HepG2 (cell line): ENCODE data around the gene GSTT2B. TPM values are rescaled to one million over a fixed set of nuclear protein-coding genes. Genes with fewer than 3 reads are reported as not detected.

ENCODE experiments used
- AHR ChIP-seq: IDR thresholded peaks from 2 replicates; pipeline ENCODE4 v1.6.1; 2018; ENCODE audit warnings: missing genetic modification reagents, missing compliant biosample characterization
- BRD4 ChIP-seq: sonication (generic); formaldehyde crosslinking; IDR thresholded peaks from 2 replicates; pipeline ENCODE4 v1.4.0; 2020; ENCODE audit warnings: missing genetic modification reagents
- CREM ChIP-seq, 2 experiments: sonication (generic) in 1 of 2; formaldehyde crosslinking in 1 of 2; IDR thresholded peaks; 2 replicates each; pipeline versions ENCODE4 v1.4.0 to v1.6.1; 2016 to 2020; ENCODE audit warnings: antibody characterized with exemption in 1 of 2, mild to moderate bottlenecking in 1 of 2, missing genetic modification reagents in 1 of 2
- HES4 ChIP-seq: sonication (generic); formaldehyde crosslinking; IDR thresholded peaks from 2 replicates; pipeline ENCODE4 v1.9.0; 2021; ENCODE audit warnings: mild to moderate bottlenecking, missing genetic modification reagents, borderline replicate concordance
- IKZF4 ChIP-seq: sonication (generic); formaldehyde crosslinking; IDR thresholded peaks from 2 replicates; pipeline ENCODE4 v1.5.1; 2020; ENCODE audit warnings: borderline replicate concordance, mild to moderate bottlenecking, low read depth, missing genetic modification reagents; ENCODE audit errors: not compliant biosample characterization
- KAT7 ChIP-seq: IDR thresholded peaks from 2 replicates; pipeline ENCODE4 v1.6.1; 2018; ENCODE audit warnings: borderline replicate concordance, missing compliant biosample characterization
- LBX2 ChIP-seq: sonication (generic); formaldehyde crosslinking; IDR thresholded peaks from 2 replicates; pipeline ENCODE4 v1.5.0; 2020; ENCODE audit warnings: missing genetic modification reagents, mild to moderate bottlenecking, borderline replicate concordance
- MXI1 ChIP-seq: IDR thresholded peaks from 3 replicates; pipeline ENCODE4 v1.6.1; 2012; ENCODE audit warnings: low read depth, low read length, inconsistent platforms, borderline replicate concordance
- PAF1 ChIP-seq: IDR thresholded peaks from 2 replicates; pipeline ENCODE4 v1.6.1; 2016; ENCODE audit warnings: missing genetic modification reagents, missing compliant biosample characterization
- SMC3 ChIP-seq: IDR thresholded peaks from 2 replicates; pipeline ENCODE4 v1.6.1; 2011; ENCODE audit warnings: low read length, improper control_type of control experiment
- THAP11 ChIP-seq: IDR thresholded peaks from 2 replicates; pipeline ENCODE4 v1.6.1; 2016; ENCODE audit warnings: missing biosample characterization, missing genetic modification reagents
- ZBTB34 ChIP-seq: sonication (generic); formaldehyde crosslinking; IDR thresholded peaks from 2 replicates; pipeline ENCODE4 v1.8.0; 2022; ENCODE audit warnings: mild to moderate bottlenecking, missing genetic modification reagents
- ZNF558 ChIP-seq: sonication (generic); formaldehyde crosslinking; IDR thresholded peaks from 2 replicates; pipeline ENCODE4 v1.9.0; 2022; ENCODE audit warnings: mild to moderate bottlenecking, missing genetic modification reagents, borderline replicate concordance
- ZNF576 ChIP-seq: sonication (generic); formaldehyde crosslinking; IDR thresholded peaks from 2 replicates; pipeline ENCODE4 v1.4.0; 2020; ENCODE audit warnings: mild to moderate bottlenecking, missing genetic modification reagents
- polyA plus RNA-seq, 8 experiments: library from polyadenylated mRNA; depleted of rRNA in 3 of 8; stranded (reverse) in 7 of 8; unstranded in 1 of 8; fragments of >200 nt; fragmentation: Illumina TruSeq in 4 of 8; extraction: Trizol in 4 of 8; gene quantifications; 2 replicates each; pipeline versions ENCODE4 v1.2.1 to v1.2.3, GENCODE V29; 2011 to 2016; ENCODE audit warnings: low read depth in 4 of 8, missing spikeins in 1 of 8, mixed read lengths in 1 of 8; ENCODE audit not compliant: insufficient read depth in 1 of 8
- total RNA-seq, 5 experiments: library from RNA; depleted of rRNA; stranded (reverse); fragments of >200 nt; fragmentation: Illumina TruSeq; extraction: Trizol; gene quantifications; 2 replicates each; pipeline ENCODE4 v1.2.3, GENCODE V29; 2016; ENCODE audit warnings: low read depth in 1 of 5
- TF ChIP-seq, protein P1 (sequence below): sonication (generic); formaldehyde crosslinking; IDR thresholded peaks from 2 replicates; pipeline ENCODE4 v1.4.0; 2020; ENCODE audit warnings: missing genetic modification reagents
- TF ChIP-seq, protein P2 (sequence below): sonication (generic); formaldehyde crosslinking; IDR thresholded peaks from 2 replicates; pipeline ENCODE4 v1.4.0; 2020; ENCODE audit warnings: missing genetic modification reagents, mild to moderate bottlenecking, borderline replicate concordance
- TF ChIP-seq, protein P3 (sequence below): sonication (generic); formaldehyde crosslinking; IDR thresholded peaks from 2 replicates; pipeline ENCODE4 v1.8.0; 2022; ENCODE audit warnings: missing genetic modification reagents, mild to moderate bottlenecking, moderate library complexity, borderline replicate concordance
- TF ChIP-seq, protein P4 (sequence below): IDR thresholded peaks from 2 replicates; pipeline ENCODE4 v1.6.1; 2016; ENCODE audit warnings: missing compliant biosample characterization, missing genetic modification reagents, borderline replicate concordance

Gene GSTT2B
- total and polyA plus RNA-seq, 2 of the 13 experiments (the other 11 are each of a cell fraction or from before 2014, with no cell fraction given) = 1.5 to 3.9 TPM

GRCh38 chr22:23913661-23914353 lies 47.2 kb downstream of the GSTT2B start (continued):
- TF ChIP-seq LBX2 (CRISPR knock-in tag) (peak; percentile 83; the same call in 1 of the 2 replicates), SMC3 (no peak), KAT7 (CRISPR knock-in tag) (peak; percentile 93), ZNF576 (peak; percentile 65; the same call in 1 of the 2 replicates), THAP11 (peak; percentile 86), PAF1 (peak; percentile 81; the same call in 1 of the 2 replicates), MXI1 (peak; percentile 86; the same call in 2 of the 3 replicates), AHR (CRISPR knock-in tag) (peak; percentile 47; the same call in 1 of the 2 replicates), BRD4 (CRISPR knock-in tag) (peak; percentile 61; the same call in 1 of the 2 replicates), HES4 (CRISPR knock-in tag) (no peak), IKZF4 (peak; percentile 89), ZNF558 (CRISPR knock-in tag) (no peak), ZBTB34 (CRISPR knock-in tag) (no peak), CREM (IDR thresholded peaks at IDR 0.05) (peak; percentile 55; the same call in 1 of the 2 replicates), CREM (CRISPR knock-in tag; IDR thresholded peaks at IDR 0.05) (no peak)
- TF ChIP-seq, protein P1, sequence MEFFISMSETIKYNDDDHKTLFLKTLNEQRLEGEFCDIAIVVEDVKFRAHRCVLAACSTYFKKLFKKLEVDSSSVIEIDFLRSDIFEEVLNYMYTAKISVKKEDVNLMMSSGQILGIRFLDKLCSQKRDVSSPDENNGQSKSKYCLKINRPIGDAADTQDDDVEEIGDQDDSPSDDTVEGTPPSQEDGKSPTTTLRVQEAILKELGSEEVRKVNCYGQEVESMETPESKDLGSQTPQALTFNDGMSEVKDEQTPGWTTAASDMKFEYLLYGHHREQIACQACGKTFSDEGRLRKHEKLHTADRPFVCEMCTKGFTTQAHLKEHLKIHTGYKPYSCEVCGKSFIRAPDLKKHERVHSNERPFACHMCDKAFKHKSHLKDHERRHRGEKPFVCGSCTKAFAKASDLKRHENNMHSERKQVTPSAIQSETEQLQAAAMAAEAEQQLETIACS = peak; percentile 68
- TF ChIP-seq, protein P2, sequence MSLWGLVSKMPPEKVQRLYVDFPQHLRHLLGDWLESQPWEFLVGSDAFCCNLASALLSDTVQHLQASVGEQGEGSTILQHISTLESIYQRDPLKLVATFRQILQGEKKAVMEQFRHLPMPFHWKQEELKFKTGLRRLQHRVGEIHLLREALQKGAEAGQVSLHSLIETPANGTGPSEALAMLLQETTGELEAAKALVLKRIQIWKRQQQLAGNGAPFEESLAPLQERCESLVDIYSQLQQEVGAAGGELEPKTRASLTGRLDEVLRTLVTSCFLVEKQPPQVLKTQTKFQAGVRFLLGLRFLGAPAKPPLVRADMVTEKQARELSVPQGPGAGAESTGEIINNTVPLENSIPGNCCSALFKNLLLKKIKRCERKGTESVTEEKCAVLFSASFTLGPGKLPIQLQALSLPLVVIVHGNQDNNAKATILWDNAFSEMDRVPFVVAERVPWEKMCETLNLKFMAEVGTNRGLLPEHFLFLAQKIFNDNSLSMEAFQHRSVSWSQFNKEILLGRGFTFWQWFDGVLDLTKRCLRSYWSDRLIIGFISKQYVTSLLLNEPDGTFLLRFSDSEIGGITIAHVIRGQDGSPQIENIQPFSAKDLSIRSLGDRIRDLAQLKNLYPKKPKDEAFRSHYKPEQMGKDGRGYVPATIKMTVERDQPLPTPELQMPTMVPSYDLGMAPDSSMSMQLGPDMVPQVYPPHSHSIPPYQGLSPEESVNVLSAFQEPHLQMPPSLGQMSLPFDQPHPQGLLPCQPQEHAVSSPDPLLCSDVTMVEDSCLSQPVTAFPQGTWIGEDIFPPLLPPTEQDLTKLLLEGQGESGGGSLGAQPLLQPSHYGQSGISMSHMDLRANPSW (CRISPR knock-in tag) = peak; percentile 42; the same call in 1 of the 2 replicates
- TF ChIP-seq, protein P3, sequence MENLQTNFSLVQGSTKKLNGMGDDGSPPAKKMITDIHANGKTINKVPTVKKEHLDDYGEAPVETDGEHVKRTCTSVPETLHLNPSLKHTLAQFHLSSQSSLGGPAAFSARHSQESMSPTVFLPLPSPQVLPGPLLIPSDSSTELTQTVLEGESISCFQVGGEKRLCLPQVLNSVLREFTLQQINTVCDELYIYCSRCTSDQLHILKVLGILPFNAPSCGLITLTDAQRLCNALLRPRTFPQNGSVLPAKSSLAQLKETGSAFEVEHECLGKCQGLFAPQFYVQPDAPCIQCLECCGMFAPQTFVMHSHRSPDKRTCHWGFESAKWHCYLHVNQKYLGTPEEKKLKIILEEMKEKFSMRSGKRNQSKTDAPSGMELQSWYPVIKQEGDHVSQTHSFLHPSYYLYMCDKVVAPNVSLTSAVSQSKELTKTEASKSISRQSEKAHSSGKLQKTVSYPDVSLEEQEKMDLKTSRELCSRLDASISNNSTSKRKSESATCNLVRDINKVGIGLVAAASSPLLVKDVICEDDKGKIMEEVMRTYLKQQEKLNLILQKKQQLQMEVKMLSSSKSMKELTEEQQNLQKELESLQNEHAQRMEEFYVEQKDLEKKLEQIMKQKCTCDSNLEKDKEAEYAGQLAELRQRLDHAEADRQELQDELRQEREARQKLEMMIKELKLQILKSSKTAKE = no peak
- TF ChIP-seq, protein P4, sequence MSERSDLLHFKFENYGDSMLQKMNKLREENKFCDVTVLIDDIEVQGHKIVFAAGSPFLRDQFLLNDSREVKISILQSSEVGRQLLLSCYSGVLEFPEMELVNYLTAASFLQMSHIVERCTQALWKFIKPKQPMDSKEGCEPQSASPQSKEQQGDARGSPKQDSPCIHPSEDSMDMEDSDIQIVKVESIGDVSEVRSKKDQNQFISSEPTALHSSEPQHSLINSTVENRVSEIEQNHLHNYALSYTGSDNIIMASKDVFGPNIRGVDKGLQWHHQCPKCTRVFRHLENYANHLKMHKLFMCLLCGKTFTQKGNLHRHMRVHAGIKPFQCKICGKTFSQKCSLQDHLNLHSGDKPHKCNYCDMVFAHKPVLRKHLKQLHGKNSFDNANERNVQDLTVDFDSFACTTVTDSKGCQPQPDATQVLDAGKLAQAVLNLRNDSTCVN (CRISPR knock-in tag) = peak; percentile 39; the same call in 1 of the 2 replicates
